Bone marrow (tissue), 2 donors: ENCODE results near the gene BRIP1.
"Not testable (repeated sequence)": the region's sequence is repeated elsewhere in the genome, so short reads cannot be mapped to it uniquely, and the experiment has no call there.

Experiments used
- DNase-seq, 2 donors: peaks; one replicate each; lab custom pipeline; 2025; lab: John Stamatoyannopoulos, UW

Gene BRIP1

GRCh38 chr17:61863801-61864126 is 436 bp upstream of the BRIP1 start:
- no peak for DNase-seq

- no peak for DNase-seq
These were observed 1.2 kb downstream of the BRIP1 start for GRCh38 chr17:61862105-61862574.

- not testable (repeated sequence) for DNase-seq
These were observed 2.9 kb downstream of the BRIP1 start for GRCh38 chr17:61860397-61860796.

DNA sequence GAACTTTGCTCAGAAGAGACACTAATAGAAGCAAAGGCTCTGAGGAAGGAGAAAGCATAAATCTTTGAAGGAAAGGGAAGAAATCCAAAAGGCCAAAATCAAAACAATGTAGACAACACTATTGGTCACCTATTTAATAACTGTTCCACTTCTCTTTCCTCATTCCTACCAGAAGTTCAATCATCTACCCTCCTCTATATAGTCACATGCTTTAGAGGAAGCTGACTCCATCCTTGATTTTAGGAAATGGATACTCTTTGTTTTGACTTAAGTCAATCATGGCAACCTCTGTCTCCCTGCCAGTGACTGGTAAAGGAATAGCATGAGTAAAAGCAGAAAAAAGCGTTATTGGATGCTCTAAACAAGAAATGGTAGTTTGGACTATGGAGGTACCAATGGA is 7.3 kb downstream of the BRIP1 start:
- no peak for DNase-seq

GRCh38 chr17:61852857-61853256 is 10.5 kb downstream of the BRIP1 start:
- DNase-seq = no peak

- DNase-seq = no peak
These were observed 13.7 kb downstream of the BRIP1 start for GRCh38 chr17:61849674-61850073.

GRCh38 chr17:61848896-61849295 is 14.4 kb downstream of the BRIP1 start:
- no peak for DNase-seq

DNA sequence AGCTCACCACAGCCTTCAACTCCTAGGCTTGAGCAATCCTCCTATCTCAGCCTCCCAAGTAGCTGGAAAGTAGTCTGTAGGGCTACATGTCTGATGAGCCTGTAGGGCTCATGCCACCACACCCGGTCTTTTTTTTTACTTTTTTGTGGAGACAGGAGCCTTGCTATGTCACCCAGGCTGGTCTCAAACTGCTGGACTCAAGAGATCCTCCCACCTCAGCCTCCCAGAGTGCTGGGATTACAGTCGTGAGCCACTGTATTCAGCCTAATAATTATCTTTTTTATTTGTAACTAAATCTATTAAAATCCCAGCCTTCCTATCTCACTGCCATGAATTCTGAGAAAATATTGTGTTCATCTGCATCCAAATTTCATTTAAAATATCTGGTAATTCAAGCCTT is 15.1 kb downstream of the BRIP1 start:
- no peak for DNase-seq

DNA sequence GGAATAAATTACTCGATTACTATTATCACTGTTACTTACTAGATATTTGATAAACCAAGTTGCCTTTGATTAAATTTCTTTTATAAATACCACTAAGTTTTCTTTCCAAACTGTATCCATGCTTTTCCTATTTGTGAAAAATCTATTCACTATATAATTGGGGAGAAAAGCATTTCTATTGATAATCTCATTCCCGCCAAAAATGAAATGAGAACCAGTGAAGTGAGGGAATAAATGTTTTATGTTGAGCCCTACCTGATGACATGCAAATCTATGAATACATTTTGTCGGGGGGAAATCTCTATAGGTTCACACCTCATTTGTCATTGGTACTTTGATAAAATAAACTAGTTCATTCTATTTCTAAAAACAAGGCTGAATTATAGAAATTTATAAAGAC is 15.7 kb downstream of the BRIP1 start:
- DNase-seq = no peak

DNA sequence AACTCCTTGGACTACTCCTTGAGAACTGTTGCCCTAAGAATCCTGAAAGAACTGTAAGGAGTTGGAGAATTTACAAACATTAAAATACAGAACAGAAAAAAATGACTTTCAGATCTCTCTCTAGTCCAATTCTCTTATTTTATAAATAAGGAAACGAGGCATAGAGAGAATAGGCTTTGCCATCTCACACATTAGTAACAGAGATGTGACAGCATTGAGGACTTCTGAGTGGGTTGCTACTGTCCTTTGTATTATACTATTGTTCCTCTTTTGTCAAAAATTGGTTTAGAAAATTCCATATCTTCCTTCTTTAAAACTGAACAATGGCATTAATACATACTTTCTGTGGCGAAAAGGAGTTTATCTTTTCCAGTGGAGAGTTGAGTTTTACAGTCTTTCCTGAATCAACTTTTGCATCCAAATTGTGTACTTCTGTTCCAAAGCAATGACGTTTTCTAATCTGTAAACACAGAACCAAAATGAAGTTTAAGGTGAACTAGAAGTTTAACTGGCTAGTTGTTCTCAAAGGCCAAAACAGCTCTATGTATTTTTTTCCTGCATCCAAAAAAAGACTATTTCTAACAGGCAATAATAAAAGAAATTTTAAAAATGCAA is 16.5 kb downstream of the BRIP1 start:
- no peak for DNase-seq

DNA sequence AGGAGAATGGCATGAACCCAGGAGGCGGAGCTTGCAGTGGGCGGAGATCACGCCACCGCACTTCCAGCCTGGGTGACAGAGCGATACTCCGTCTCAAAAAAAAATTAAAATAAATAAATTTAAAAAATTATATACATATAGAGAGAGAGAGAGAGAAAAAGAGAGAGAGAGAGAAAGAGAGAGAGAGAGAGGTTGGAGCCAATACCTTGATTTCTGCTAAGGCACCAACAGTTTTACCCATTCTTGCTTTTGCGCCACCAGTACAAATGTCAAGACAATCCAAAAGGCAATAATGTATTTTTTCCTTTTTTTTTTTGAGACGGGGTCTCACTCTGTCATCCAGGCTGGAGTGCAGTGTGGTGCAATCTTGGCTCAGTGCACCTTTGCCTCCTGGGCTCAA is 17.2 kb downstream of the BRIP1 start:
- DNase-seq = no peak

DNA sequence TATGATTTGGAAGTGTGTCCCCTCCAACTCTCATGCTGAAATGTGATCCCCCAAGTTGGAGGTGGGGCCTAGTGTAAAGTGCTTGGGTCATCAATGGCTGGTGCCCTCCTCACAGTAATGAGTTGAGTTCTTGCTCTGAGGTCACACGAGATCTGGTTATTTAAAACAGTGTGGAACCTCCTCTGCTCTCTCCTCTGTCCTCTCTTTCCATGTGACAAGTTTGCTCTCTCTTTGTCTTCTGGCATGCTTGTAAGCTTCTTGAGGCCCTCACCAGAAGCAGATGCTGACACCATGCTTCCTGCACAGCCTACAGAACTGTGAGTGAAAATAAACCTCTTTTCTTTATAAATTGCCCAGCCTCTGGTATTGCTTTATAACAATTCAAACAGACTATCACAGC is 19.9 kb downstream of the BRIP1 start:
- no peak for DNase-seq

GRCh38 chr17:61842899-61843298 is 20.4 kb downstream of the BRIP1 start:
- no peak for DNase-seq

DNA sequence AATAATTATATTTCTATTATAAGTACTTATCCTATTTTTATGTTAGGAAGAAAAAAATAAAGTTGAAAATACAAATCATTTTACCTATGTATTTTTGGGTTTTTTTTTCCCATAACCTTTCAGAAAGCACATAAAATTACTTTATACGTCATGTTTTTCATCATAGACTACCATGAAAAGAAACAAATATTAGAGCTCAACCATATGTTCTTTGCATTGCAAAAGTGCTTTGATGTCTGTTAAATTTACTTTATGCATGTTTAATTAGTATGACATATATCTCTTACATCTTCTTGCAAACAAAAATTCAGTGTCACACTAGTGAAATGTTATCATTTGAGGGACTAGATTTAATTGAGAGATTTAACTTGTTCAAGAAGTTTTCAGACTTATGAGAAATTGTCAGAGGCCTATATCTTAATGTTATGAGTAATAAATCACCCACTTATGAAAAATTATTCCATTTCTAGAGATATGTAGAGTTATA is 24.0 kb downstream of the BRIP1 start:
- DNase-seq = no peak

- DNase-seq = peak in 1 of 2 donors; percentile 56
These were observed 25.9 kb downstream of the BRIP1 start for GRCh38 chr17:61837175-61838051.

GRCh38 chr17:61836266-61837174 is 26.8 kb downstream of the BRIP1 start:
- no peak for DNase-seq

- DNase-seq = no peak
These were observed 27.7 kb downstream of the BRIP1 start for GRCh38 chr17:61835606-61836005.

DNA sequence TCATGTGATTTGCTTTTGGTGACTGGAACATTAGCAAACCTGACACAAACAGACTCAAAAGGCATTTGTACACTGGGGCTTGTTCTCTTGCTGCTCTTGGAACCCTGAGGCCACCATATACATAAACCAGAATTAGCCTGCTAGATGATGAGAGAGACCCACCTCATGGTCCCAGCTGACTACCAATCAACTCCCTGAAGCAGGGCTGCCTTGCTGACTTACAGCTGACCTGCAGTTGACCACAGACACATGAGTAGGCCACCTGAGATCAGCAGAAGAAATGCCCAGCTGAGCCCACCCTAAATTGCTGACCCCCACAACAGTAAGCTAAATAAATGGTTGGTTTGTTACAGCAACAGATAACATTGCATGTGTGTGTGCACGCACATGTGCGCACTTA is 28.7 kb downstream of the BRIP1 start:
- DNase-seq = no peak

DNA sequence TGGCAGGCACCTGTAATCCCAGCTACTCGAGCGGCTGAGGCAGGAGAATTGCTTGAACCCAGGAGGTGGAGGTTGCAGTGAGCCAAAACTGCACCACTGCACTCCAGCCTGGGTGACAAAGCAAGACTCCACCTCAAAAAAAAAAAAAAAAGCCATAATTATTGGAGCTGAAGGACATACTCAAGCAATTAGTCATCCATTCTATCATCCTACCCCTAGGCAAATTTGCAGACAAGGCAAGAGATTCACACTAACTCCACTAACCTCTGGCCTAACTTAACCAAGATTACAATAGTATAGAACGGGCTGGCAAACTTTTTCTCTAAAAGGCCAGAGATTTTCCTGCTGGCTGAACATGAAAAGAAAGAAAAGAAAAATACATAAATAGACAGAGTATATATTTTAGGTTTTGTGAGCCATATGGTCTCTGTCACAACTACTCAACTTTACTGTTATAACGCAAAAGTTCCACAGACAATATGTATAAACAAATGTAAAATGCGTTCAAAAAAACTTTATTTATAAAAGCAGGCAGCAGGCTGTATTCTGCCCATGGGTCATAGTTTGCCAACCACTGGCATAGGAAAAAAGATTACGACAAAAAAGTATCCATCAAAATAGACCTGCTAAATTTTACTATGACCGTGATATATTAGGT is 29.7 kb downstream of the BRIP1 start:
- no peak for DNase-seq

DNA sequence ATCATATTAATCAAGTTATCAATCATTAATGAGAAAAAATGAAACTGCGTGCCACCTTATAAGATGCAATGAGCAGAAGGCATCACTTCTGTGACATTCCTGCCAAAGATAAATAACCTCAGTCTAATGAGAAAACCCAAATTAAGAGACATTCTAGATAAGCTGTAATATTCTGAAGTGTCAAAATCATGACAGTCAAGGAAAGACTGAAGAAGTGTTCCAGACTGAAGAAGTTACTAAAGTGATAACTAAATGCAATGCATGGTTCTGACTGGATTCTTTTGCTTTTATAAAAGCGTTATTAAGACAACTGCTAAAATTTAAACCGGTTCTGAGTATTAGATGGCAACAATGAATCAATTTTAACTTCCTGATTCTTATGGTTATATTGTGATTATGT is 30.9 kb downstream of the BRIP1 start:
- no peak for DNase-seq

DNA sequence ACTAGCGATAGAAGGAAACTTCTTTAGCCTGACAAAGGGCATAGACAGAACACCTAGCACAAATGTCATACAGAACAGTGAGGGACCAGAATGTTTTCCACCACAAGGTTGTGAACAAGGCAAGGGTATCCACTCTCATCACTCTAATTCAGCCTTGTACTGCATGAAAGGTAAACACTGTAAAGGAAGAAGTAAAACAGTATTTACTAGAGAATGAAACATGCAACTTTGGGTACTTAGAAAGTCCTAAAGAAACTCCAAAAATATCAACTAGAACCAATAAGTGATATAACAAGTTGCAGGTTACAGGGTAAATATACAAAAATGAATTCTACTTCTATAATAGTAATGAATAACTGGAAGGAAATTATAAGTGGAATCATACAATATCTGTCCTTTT is 32.2 kb downstream of the BRIP1 start:
- DNase-seq = no peak

DNA sequence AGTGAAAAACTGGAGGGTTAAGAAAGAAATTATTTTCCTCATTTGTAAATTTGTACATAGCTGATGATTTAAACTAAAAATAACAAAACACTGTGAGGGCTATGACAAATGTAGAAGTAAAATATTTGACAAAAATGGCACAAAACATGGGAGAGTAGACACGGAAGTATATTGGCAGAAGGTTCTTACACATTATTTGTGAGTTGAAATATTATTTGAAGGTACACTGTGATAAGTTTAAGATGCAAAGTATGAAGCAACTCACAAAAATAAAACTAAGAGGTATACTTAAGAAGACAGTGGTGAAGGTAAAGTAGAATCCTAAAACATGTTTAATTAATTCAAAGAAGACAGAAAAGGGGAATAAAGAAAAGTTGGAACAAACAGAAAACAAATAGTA is 34.6 kb downstream of the BRIP1 start:
- no peak for DNase-seq
